GM12878 (cell line): ENCODE data around the gene PTTG1. TPM values are rescaled to one million over a fixed set of nuclear protein-coding genes. Genes with fewer than 3 reads are reported as not detected.

Experiments
- BCL3 ChIP-seq: IDR thresholded peaks from 2 replicates; pipeline ENCODE4 v1.6.1; 2011; ENCODE audit warnings: borderline replicate concordance, low read depth, mild to moderate bottlenecking, moderate library complexity, low read length; ENCODE audit not compliant: insufficient read depth, poor library complexity, severe bottlenecking
- CBX3 ChIP-seq: fragments of 200-600 bp; sonication (generic); IDR thresholded peaks from 2 replicates; pipeline ENCODE4 v1.6.1; 2016; ENCODE audit warnings: low read depth, borderline replicate concordance
- CREB1 ChIP-seq: IDR thresholded peaks from 2 replicates; pipeline ENCODE4 v1.6.1; 2012; ENCODE audit warnings: low read depth, mild to moderate bottlenecking, inconsistent platforms
- EP300 ChIP-seq, 2 experiments: fragments of 150-350 bp in 1 of 2; IDR thresholded peaks; 2 replicates each; pipeline ENCODE4 v1.6.1; 2011 to 2012; ENCODE audit warnings: low read depth in 2 of 2, low read length in 2 of 2, borderline replicate concordance in 1 of 2, improper control_type of control experiment in 1 of 2, inconsistent platforms in 1 of 2; ENCODE audit not compliant: control insufficient read depth in 1 of 2
- HDAC2 ChIP-seq: fragments of 200-600 bp; sonication (generic); IDR thresholded peaks from 2 replicates; pipeline ENCODE4 v1.6.1; 2017
- IRF4 ChIP-seq: IDR thresholded peaks from 2 replicates; pipeline ENCODE4 v1.6.1; 2011; ENCODE audit warnings: low read depth, low read length
- KDM1A ChIP-seq: fragments of 200-600 bp; sonication (generic); IDR thresholded peaks from 2 replicates; pipeline ENCODE4 v1.6.1; 2016; ENCODE audit warnings: borderline replicate concordance
- KLF5 ChIP-seq: fragments of 450-650 bp; IDR thresholded peaks from 2 replicates; pipeline ENCODE4 v1.6.1; 2014; ENCODE audit warnings: mild to moderate bottlenecking; ENCODE audit not compliant: partially characterized antibody
- MEF2B ChIP-seq: fragments of 450-650 bp; IDR thresholded peaks from 2 replicates; pipeline ENCODE4 v1.6.1; 2018; ENCODE audit warnings: mild to moderate bottlenecking, moderate library complexity; ENCODE audit not compliant: partially characterized antibody, poor library complexity, severe bottlenecking
- MTA3 ChIP-seq: IDR thresholded peaks from 2 replicates; pipeline ENCODE4 v1.6.1; 2012; ENCODE audit warnings: low read length, inconsistent platforms, borderline replicate concordance
- NBN ChIP-seq: fragments of 450-650 bp; IDR thresholded peaks from 2 replicates; pipeline ENCODE4 v1.6.1; 2016
- NFYB ChIP-seq: IDR thresholded peaks from 2 replicates; pipeline ENCODE4 v1.6.1; 2011; ENCODE audit warnings: low read depth, mild to moderate bottlenecking, low read length, improper control_type of control experiment, moderate library complexity; ENCODE audit not compliant: insufficient read depth
- POU2F2 ChIP-seq: IDR thresholded peaks from 3 replicates; pipeline ENCODE4 v1.6.1; 2011; ENCODE audit warnings: low read depth, mild to moderate bottlenecking, low read length, borderline replicate concordance
- RCOR1 ChIP-seq: conservative IDR thresholded peaks from 2 replicates; pipeline ENCODE4 v1.6.1; 2012; ENCODE audit warnings: low read depth, low read length, improper control_type of control experiment
- REST ChIP-seq: IDR thresholded peaks from 2 replicates; pipeline ENCODE4 v1.6.1; 2012; ENCODE audit warnings: mild to moderate bottlenecking, low read depth, low read length
- SIX5 ChIP-seq: IDR thresholded peaks from 2 replicates; pipeline ENCODE4 v1.6.1; 2011; ENCODE audit warnings: mild to moderate bottlenecking, low read depth, low read length, moderate library complexity; ENCODE audit not compliant: severe bottlenecking
- SMARCA5 ChIP-seq: fragments of 450-650 bp; IDR thresholded peaks from 2 replicates; pipeline ENCODE4 v1.6.1; 2017; ENCODE audit warnings: mild to moderate bottlenecking
- TCF12 ChIP-seq: IDR thresholded peaks from 2 replicates; pipeline ENCODE4 v1.6.1; 2011; ENCODE audit warnings: low read depth, mild to moderate bottlenecking, low read length
- USF1 ChIP-seq: IDR thresholded peaks from 2 replicates; pipeline ENCODE4 v1.6.1; 2011; ENCODE audit warnings: borderline replicate concordance, low read depth, mild to moderate bottlenecking, moderate library complexity, mixed read lengths, low read length; ENCODE audit not compliant: insufficient read depth; ENCODE audit errors: extremely low read length
- ZBED1 ChIP-seq: IDR thresholded peaks from 2 replicates; pipeline ENCODE4 v1.6.1; 2016; ENCODE audit warnings: borderline replicate concordance
- ZBTB4 ChIP-seq: fragments of 450-650 bp; formaldehyde crosslinking; IDR thresholded peaks from 2 replicates; pipeline ENCODE4 v1.4.0; 2022; ENCODE audit warnings: mild to moderate bottlenecking, moderate library complexity
- ZNF24 ChIP-seq: fragments of 450-650 bp; IDR thresholded peaks from 2 replicates; pipeline ENCODE4 v1.6.1; 2017; ENCODE audit warnings: antibody characterized with exemption, mild to moderate bottlenecking
- ZNF384 ChIP-seq: IDR thresholded peaks from 2 replicates; pipeline ENCODE4 v1.6.1; 2012; ENCODE audit warnings: low read depth, mild to moderate bottlenecking, low read length, improper control_type of control experiment, borderline replicate concordance
- polyA plus RNA-seq, 11 experiments: library from polyadenylated mRNA; depleted of rRNA in 4 of 11; unstranded in 6 of 11; stranded (reverse) in 5 of 11; fragments of >200 nt; fragmentation: Nextera tagmentation in 4 of 11; fragmentation: Illumina TruSeq in 1 of 11; extraction: Ambion mirVana in 4 of 11; extraction: Trizol in 1 of 11; gene quantifications; 1 replicate in 1 of 11; 2 replicates in 10 of 11; pipeline versions ENCODE4 v1.2.1 to v1.2.3, GENCODE V29; 2011 to 2016; ENCODE audit warnings: inconsistent platforms in 2 of 11, missing spikeins in 2 of 11, low read depth in 1 of 11
- total RNA-seq, 4 experiments: library from RNA; depleted of rRNA in 3 of 4; stranded (reverse); fragments of >200 nt in 3 of 4; fragmentation: Illumina TruSeq in 1 of 4; extraction: Trizol in 1 of 4; gene quantifications; 2 replicates each; pipeline versions ENCODE4 v1.2.1 to v1.2.3, GENCODE V29; 2013 to 2021

Gene PTTG1
- total and polyA plus RNA-seq, 10 of the 15 experiments (the other 5 are each of a cell fraction or from before 2014, with no cell fraction given) = 154 to 1,033 (median 377) TPM

- TF ChIP-seq EP300 (IDR thresholded peaks at IDR 0.05; ENCODE audit: borderline replicate concordance in 1 of 2, control insufficient read depth in 1 of 2, low read depth in 2 of 2, low read length in 2 of 2) (no peak; a peak in 1 of 4 replicates), NBN (peak; percentile 64; the same call in 1 of the 2 replicates), RCOR1 (no peak), REST (peak; percentile 28; the same call in 1 of the 2 replicates), POU2F2 (peak; percentile 71; the same call in 1 of the 3 replicates), KLF5 (peak; percentile 57), NFYB (no peak), SIX5 (no peak), KDM1A (no peak), ZBTB4 (CRISPR knock-in tag) (no peak), SMARCA5 (peak; percentile 86; the same call in 1 of the 2 replicates), ZNF24 (no peak), MEF2B (peak; percentile 83), USF1 (peak; percentile 45), MTA3 (no peak), ZNF384 (no peak), TCF12 (no peak), HDAC2 (no peak), CBX3 (no peak), CREB1 (no peak), BCL3 (no peak), ZBED1 (no peak), IRF4 (no peak)
These were observed 17.5 kb downstream of the PTTG1 start (continued) for GRCh38 chr5:160439205-160439600.
